Stimulated activated naive CD4-positive, alpha-beta T cell (primary cell): Measurements from ENCODE around the gene DUSP12.
"Not testable (repeated sequence)": the region's sequence is repeated elsewhere in the genome, so short reads cannot be mapped to it uniquely, and the experiment has no call there.

Experiments used
- DNase-seq, 6 experiments: peaks; one replicate each; lab custom pipeline; 2025; lab: John Stamatoyannopoulos, UW

DUSP12 gene, protein sequence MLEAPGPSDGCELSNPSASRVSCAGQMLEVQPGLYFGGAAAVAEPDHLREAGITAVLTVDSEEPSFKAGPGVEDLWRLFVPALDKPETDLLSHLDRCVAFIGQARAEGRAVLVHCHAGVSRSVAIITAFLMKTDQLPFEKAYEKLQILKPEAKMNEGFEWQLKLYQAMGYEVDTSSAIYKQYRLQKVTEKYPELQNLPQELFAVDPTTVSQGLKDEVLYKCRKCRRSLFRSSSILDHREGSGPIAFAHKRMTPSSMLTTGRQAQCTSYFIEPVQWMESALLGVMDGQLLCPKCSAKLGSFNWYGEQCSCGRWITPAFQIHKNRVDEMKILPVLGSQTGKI

DNA sequence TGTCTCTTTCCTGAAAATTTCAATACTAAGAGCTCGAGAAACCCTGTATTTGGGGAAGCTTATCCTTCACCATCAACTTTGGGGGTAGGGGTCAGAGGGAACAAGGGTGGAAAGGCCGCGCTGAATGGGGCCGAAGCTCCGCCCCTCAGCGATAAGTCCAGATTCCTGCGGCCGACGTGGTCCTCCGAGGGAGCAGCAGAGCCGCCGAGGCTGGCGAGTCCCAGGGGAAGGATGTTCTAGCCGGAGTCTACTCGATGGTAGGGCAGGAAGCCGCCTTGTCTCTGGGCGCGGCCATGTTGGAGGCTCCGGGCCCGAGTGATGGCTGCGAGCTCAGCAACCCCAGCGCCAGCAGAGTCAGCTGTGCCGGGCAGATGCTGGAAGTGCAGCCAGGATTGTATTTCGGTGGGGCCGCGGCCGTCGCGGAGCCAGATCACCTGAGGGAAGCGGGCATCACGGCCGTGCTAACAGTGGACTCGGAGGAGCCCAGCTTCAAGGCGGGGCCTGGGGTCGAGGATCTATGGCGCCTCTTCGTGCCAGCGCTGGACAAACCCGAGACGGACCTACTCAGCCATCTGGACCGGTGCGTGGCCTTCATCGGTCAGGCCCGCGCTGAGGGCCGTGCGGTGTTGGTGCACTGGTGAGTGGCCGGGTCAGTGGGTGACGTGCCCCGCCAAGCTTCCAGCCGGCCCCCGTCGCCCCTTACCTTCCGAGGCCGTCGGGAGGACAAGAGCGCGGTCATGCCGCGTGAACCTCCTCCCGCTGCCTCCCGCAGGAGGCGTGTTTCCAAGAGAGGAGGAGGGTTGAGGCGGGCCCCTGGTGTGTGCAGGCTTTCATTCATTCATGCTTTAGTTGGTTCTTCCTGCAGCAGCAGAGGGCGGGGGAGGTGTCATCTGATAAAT is at the start of gene DUSP12:
Gene DUSP12 (plus strand): TSS at position 278 of the 899 bp plus-strand sequence. CDS start 16 bp downstream, at position 294.
- DNase-seq: peak; percentile 69 to 84 (median 74)

DNA sequence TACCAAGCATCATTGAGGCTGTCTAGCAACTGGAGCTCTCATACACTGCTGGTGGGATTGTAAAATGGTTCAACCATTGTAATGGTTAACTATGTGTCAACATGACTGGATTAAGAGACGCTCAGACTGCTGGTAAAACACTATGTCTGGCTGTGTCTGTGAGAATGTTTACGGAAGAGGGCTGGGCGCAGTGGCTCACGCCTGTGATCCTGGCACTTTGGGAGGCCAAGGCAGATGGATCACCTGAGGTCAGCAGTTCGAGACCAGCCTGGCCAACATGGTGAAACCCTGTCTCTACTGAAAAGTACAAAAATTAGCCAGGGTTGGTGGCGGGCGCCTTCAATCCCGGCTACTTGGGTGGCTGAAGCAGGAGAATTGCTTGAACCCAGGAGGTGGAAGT is 47.3 kb upstream of the DUSP12 start:
- no peak for DNase-seq

DNA sequence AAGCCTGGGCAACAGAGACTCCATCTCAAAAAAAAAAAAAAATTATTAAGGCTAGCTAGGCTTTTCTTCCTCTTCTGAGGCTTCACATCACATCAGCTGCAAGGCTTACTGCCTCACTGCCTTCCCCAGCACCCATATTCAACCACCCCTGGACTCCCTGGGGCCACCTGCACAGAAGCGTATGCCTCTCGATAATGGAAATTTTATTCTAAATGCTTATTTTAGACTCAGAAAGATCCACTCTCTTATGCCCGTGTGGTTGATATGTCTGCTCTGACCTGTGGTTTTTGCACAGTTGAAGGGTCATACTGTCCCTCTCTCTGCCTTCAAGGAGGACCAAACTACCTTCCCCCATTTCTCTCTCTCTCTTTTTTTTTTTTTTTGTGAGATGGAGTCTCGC is 44.0 kb upstream of the DUSP12 start:
- no peak for DNase-seq

DNA sequence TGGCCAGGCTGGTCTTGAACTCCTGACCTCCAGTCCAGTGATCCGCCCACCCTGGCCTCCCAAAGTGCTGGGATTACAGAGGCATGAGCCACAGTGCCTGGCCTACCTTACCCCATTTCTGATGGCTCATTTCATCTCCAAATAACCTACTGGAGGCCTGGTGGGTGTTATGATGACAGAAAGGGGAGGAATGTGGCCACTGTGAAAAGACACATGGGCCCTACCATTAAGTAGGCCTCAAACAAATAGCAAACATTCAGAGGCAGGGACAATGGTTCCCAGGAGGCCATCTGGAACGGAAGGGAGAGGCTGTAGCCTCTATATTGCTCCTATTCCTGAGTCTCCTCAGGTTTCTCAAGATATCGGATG is 43.5 kb upstream of the DUSP12 start:
- DNase-seq: no peak

DNA sequence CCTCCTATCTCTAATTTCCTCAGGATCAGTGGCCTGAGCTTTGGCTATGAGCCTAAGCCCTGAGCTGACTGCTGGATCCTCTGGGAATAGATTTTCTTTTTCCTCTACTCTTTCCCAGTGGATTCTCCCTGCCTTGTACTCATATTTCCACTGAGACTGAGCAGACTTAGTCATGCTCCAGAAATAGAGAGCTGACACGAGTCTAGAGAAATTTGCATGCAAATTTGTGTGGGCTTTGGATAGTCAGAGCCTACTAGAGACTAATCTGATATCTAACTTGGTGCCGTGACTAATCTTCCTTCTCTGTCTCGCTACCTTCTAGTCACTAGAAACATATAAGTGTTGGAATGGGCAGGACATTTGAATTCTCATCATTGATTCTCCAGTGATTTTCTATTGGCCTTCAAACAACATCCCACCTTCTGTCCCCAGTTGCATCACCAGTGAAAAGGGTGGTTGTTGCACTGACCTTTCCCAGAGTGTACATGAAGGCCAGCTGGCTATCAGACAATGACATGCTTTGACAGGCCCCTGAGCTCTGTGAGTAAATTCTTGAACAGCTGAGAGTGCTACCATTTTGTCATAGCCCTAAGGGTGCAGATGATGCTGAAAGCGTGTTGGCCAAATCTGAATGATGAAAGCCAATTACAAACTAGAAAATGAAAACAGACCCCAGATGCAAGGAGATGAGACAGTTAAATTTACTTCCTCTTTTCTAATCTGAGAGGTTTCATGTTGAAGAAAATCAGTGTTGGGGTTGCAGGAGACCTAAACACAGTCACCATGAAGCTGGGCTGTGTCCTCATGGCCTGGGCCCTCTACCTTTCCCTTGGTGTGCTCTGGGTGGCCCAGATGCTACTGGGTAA is 42.9 kb upstream of the DUSP12 start, which contains the start of gene FCRLA:
Gene FCRLA (plus strand): TSS at position 748 of the 866 bp plus-strand sequence. CDS start 36 bp downstream, at position 784.
- no peak for DNase-seq

DNA sequence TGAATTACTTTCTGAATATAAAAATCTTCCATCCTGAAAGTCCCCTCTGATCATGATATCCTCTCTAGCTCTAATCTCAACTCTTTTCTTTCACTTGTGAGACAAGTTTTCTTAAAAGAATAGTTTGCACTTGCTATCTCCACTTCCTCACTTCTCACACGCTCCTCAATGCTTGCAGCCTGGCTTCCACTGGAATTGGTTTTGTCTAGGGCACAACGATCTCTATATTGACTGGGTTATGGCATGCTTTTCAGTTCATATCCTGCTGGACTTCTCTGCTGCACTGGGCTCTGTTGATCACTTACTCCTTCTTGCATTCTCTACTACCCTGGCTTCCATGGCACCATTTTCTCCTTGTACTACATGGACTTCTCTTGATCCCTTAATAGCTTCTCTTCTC is 42.1 kb upstream of the DUSP12 start:
- no peak for DNase-seq

DNA sequence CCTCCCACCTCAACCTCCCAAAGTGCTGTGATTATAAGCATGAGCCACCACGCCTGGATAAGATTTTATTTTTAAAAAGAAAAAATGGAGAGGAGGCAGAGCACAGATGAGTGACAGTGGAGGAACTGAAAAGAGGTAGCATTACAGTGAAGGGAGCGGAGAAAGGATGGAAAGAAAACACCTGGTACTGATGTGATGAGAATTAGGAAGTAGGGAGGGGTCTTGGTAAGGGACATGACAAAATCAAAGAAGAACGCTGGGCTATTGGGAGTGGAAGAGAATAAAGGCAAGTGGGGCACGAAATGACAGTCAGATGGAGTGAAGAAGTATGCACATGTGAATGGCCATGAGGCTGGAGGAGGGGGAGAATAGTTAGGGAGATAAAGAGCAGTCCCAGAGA is 40.2 kb upstream of the DUSP12 start:
- no peak for DNase-seq

DNA sequence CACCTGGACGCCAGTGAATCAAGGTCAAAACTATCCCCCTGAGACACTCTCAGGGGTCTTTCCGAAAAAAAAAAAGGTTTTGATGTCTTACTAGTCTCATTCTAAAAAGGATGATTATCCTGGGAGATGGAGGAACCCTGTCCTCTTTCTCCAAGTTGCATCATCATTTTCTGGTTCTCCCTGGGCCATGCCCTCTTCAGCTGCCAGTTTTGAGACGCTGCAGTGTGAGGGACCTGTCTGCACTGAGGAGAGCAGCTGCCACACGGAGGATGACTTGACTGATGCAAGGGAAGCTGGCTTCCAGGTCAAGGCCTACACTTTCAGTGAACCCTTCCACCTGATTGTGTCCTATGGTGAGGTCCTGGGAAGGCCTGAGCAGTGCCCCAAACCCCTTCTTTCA is 39.0 kb upstream of the DUSP12 start:
- no peak for DNase-seq

DNA sequence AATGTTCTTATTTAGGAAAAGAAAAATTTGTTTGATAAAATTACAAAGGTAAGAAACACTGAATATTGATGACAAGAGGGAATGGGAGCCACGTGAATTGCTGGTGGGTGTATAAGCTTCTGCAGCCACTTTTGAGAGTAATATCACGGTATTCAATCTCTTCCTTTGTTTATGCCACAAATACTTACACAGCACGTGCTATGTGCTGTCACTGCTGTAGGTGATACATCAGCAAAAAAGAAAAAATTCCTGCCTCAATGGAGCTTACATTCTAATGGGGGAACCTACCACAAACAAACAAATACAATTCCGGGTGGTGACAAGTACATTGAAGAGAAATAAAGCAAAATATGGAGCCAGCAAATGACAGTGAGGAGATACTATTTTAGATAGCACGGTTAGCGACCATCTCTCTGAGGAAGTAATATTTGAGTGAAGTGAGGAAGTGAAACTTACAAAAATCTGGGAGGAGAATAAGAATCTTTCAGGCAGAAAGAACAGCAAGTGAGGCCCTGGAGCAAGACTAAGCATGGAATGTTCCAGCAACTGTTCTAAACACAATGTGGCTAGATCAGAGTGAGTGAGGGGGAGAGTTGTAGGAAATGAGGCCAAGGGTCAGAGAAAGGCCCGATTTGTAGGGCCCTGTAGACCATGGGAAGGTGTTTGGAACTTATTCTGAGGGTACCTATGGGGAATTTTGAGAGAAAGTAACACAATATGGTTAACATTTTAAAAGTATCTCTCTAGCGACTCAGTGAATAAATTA is 30.8 kb upstream of the DUSP12 start:
- no peak for DNase-seq

DNA sequence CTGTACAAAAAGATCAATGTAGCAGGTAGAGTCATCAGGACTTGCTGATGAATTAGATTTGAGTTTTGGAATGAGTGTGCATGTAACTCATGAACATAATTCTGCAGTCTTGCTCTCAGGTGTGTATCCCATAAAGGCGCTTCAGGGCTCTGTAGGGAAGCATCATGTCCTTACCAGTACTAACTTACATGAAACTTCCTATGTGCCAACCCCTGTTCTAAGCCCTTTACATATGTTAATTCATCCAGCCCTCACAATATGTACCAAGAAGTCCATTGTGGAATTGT is 30.3 kb upstream of the DUSP12 start:
- DNase-seq: no peak

DNA sequence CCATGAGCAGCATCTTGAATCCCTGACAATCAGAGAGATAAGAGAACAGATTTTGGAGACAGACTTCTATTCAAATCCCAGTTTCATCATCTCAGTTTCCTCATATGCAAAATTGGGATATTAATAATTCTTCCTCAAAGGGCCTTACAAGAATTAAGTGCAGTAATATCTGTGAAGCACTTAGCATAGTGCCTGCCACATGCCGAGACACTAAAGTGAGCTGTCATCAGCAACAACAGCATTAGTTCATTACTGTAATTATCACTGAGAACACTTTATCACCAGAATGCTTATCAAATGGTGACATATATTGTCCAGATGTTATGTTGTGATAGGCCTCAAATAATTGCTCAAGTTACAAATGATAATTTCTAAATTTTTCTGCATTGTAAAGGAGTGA is 29.2 kb upstream of the DUSP12 start:
- DNase-seq: no peak

DNA sequence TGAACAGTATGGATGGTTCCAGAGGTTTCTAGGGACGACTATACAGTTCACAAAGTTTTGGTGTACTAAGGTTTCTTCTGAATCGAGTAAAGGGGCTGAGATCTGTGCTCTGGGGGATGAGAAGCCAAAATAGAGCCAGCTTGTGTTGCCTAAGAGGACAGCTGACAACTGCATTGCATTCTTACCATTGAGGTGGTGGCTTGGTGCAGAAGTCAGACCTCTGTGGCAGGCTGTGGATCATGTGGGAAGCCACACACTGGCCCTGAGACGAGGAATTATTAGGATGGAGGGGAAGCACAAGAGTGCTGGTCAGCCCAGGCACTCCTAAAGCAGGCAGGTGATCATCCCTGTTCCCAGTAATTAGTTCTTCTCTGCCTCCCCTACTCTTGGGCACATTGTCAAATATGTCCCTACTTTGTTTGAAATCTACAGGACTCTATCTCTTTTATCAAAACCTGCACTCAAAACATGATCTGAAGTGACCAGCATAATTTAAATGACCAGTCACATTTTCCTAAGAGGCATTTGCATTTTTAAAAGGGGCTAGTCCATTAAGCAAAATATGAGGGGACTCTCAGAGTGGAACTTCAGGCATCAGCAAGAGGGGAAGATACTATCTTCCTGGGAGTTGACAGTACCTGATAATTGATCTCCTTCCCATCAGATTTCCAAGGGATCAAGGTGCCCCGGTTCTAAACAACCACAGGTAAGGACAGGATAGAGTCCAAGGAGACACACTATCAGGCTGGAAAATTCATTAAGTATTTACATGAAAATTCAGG is 28.4 kb upstream of the DUSP12 start, which contains the start of gene FCRLB:
Gene FCRLB (plus strand): TSS at position 589 of the 782 bp plus-strand sequence. CDS start 1,129 bp downstream, outside the sequence.
- DNase-seq: no peak

DNA sequence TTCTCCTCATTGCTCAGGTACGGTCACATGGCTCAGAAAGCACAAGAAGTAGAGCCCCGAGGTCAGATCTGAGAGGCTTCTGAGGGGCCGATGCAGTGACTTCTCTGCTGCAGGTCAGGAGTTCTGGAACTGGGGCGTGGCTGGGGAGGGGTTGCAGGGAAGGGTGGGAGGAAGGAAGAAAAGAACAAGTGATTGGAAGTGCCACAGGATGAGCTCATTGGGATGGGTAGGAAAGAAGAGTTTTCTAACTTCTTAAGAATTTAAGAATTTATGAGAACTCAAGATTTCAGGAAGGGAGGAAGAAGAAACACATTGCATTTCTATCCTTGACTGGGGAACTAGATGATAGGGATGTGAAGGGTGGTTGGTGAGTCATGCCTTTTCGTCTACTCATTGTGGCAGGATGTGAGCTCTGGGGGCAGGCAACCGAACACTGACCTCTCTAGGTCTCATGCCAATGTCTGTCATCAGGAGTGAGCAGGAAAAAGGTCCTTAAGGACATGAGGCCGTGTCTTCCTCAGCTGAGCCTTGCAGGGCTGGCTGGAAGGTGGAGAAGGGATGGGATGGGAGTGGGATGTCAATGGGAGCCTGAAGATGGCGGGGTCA is 27.7 kb upstream of the DUSP12 start:
- DNase-seq: no peak

DNA sequence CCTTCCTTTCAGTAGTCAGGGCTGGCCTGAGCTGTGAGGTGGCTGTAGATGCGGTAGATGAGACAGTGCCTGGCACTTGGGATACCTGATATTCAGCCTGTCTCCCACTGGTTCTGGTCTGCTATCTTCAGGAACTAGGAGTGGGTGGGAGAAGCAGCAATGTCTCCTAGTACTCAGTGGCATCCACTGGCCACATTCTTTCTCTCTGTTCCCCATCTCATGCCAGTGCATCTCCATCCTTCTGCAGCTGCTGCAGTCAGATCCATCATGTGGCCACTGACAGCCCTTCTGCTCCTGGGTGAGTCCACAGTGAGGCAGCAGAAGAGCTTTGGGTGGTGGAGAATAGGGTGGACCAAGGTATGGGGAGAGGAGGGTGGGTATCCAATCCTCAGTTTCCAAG is 27.2 kb upstream of the DUSP12 start:
- DNase-seq: no peak

DNA sequence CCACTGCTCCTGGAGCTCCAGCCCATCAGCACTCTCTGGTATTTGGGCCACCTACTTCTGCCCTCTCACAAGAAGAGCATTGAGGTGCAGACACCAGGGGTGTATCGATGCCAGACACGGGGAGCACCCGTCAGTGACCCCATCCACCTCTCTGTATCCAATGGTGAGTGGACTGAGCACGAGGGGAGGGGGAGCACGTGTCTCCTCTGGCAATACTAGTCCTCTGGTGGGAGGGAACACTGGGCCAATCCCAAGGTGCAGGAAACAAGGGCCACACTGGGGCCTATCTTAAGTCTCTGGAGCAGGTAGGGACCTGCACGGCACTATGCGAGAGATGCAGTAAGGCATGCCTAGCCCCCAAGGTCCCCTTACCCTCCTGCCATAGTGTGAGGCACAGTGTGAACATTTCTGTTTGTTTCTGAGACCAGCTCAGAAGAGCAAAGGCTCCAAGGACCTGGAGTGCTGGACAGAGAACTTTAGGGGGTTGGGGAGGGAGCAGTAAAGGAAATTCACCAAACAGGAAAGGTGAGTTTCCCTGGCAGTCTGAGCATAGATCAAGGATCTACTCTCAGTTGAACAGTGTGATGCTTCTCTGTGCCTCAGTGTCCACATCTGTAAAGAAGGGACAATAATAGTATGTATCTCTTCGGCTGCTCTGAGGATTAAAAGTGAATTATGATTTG is 26.0 kb upstream of the DUSP12 start:
- no peak for DNase-seq

DNA sequence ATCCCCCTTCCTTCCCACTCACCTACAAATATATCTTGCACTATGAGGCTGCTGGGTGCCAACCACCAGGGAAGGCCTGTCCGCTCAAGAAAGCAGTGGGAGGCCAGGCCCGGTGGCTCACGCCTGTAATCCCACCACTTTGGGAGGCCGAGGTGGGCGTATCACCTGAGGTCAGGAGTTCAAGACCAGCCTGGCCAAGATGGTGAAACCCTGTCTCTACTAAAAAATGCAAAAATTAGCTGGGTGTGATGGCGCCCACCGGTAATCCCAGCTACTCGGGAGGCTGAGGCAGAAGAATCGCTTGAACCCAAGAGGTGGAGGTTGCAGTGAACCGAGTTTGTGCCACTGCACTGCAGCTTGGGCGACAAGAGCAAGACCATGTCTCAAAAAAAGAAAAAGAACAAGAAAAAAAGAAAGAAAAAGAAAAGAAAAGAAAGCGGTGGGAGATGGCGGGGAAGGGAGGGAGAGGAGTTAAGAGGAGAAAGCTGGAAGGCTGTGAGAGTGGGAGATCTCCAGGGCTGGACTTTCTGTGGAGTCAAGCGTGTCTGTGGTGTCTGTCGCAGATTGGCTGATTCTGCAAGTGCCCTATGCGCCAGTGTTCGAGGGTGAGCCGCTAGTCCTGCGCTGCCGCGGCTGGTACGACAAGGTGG is 24.2 kb upstream of the DUSP12 start:
- DNase-seq: not testable (repeated sequence)

DNA sequence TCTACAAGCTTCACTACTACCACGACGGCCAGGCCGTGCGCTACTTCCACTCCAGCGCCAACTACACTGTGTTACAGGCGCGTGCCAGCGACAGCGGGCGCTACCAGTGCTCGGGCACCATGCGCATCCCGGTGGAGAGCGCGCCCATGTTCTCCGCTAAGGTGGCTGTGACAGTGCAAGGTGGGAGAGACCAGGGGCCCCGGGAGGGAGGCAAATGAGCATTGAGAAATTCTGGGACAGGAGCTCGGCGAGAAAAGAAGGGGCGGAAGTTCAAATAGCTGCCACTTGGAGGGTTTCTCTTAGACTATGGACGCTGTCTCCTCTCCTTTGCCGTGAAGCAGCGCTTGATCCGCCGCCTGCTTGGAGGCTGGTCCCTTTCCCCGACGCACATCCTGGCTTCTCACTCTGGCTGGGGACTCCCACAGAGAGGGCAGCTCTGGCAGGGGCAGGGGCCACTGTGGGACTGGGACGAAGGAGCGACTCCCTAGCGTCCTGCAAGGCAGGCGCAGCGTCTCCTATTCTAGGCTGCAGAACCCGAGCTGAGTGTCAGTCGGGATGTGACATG is 23.6 kb upstream of the DUSP12 start:
- DNase-seq: peak in 5 of 6 experiments; percentile 21 to 68 (median 46)

DNA sequence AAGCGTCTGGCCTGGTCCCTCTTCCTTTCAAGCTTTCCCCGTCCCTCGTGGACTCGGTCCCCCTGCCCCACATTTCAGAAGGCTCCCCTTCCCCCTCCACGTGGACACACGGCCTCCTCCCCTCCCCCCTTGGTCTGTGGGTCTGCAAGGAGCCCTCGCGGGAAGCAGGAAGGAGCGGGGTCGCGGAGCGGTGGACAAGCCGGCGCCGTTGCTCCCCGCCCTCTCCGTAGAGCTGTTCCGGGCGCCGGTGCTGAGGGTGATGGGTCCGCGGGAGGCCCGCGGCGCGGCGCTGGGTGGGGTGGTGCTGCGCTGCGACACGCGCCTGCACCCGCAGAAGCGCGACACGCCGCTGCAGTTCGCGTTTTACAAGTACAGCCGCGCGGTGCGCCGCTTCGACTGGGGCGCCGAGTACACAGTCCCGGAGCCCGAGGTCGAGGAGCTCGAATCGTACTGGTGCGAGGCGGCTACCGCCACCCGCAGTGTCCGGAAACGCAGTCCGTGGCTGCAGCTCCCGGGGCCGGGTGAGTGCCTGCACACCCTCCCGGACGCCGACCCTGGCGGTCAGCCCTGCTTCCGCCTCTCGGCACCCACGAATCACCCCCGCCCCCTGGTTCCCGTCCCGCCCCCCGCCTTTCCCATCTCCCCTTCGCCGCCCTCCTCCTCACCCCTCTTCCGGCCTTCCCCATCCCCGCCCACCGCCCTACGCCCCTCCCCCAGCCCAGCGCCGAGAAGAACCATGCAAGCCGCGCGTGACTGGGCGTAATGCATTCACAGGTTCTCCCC is 22.9 kb upstream of the DUSP12 start:
- DNase-seq: peak; percentile 53 to 76 (median 66)
